ENCODE results near the gene GSTM3.

- TF ChIP-seq CTCF (IDR thresholded peaks at IDR 0.05; ENCODE audit: low read depth, low read length), result no peak
- TF ChIP-seq POLR2A (IDR thresholded peaks at IDR 0.05; ENCODE audit: extremely low read depth, insufficient read length), result no peak
- no peak for TF ChIP-seq MAX (IDR thresholded peaks at IDR 0.05; ENCODE audit: low read depth, low read length)
Measured at GRCh38 chr1:109730666-109731065, 10.2 kb downstream of the GSTM3 start.

Data from NB4 (cell line).